ENCODE measurements around the gene SLC9B1. TPM values are rescaled to one million over a fixed set of nuclear protein-coding genes. Genes with fewer than 3 reads are reported as not detected.
"Not testable (repeated sequence)": the region's sequence is repeated elsewhere in the genome, so short reads cannot be mapped to it uniquely, and the experiment has no call there.

SLC9B1 gene
- total RNA-seq, 2 experiments from 2014 or later, result 1.9 to 2.4 TPM

DNA sequence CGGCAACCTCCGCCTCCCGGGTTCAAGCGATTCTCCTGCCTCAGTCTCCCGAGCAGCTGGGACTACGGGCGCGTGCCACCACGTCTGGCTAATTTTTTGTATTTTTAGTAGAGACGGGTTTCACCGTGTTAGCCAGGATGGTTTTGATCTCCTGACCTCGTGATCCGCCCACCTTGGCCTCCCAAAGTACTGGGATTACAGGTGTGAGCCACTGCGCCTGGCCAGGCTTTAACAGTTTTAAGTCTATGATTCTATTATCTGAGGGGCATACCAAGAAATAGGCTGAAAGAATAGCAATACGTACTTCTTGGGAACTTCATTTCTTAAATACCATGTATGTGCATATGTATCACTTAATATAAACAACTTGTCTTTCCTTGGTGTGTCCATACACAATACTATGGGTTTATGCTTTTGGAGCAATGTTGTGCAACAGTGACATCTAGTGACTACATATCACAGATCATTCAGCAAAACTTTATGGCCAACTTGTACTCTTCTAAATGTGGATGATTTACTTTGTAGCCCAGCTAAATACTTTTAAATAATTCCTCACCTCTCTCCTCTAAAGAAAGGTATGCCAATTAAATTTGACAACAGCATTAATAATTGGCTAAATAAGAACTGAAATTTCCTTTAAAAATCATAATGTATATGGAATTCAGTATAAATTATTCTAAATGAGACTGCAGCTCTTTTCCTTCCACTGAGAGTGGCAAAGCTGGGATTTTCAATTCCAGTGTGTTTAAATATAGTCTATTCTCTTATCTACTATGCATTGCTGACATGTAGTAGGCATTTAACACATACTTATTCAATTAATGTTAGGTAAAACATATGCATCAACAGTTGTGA is 10.4 kb downstream of the SLC9B1 start:
- ChIA-PET CTCF (interaction anchor here (0.7 to 2.7 kb wide), 22 partner anchors 8 to 663 kb away, joined by 3 to 15 read pairs (median 4); partner anchors contain the start of genes CISD2, MANBA and SLC9B1), POLR2A (no interaction called here)
- Mint-ChIP-seq H3K4me3 (no peak overlapping the region), H3K36me3 (no peaks in the 10 kb centered on the region), H3K27me3 (no peaks in the 10 kb centered on the region), H3K4me1 (ENCODE audit: low read depth) (no peaks in the 10 kb centered on the region), H3K9me3 (no peaks in the 10 kb centered on the region), H3K27ac (no peak overlapping the region)
- no peak for DNase-seq
- intact Hi-C loops (cut with micrococcal nuclease), result loop anchor here (1.0 to 2.0 kb wide), 7 partner anchors 90 to 664 kb away; partner anchors contain the start of genes BDH2 and SLC39A8

DNA sequence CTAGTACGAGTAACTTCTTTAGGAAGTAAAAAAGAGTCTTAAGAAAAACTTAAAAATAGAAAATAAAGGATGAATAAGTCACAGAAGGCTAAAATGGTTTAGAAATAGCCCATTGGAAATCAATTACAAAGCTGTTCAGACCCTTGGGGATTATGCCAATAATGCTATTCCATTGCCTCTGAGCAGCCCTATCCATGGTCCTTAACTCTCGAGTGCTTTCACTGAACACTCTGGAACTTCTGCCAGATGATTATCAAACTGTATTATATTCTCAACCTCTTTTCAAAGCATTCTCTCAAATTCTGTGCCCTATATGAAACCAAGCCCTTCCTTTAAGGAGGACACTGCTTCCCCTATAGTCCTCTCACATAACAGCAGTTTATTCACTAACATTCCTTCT is 17.0 kb downstream of the SLC9B1 start:
- H3K9me3 Mint-ChIP-seq, result peaks cover 2% of the 10 kb centered on the region
- intact Hi-C loops (cut with micrococcal nuclease), result no loop called here
- no peaks in the 10 kb centered on the region for H3K27me3 Mint-ChIP-seq
- H3K4me3 Mint-ChIP-seq, result no peak overlapping the region
- ChIA-PET POLR2A (no interaction called here), CTCF (no interaction called here)
- H3K4me1 Mint-ChIP-seq (ENCODE audit: low read depth), result no peaks in the 10 kb centered on the region
- H3K36me3 Mint-ChIP-seq, result peaks cover 10% of the 10 kb centered on the region
- no peak for DNase-seq
- H3K27ac Mint-ChIP-seq, result no peak overlapping the region

DNA sequence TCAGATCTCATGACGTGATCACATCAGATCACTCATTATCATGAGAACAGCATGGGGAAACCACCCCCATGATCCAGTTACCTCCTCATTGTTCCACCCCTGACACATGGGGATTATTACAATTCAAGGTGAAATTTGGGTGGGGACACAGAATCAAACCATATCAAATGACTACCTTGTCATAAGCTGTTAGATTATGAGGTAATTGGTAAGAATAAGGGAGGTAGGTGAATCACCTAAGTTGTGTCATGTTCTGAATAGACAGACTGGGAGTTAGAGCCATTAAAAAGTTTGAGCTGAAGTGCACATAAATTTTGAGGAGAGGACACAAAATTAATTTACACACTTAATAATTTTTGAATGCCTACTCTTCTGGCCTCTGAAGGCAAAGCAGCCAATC is 24.7 kb downstream of the SLC9B1 start:
- no peak overlapping the region for H3K4me3 Mint-ChIP-seq
- CTCF ChIA-PET, result no interaction called here
- H3K27me3 Mint-ChIP-seq, result no peaks in the 10 kb centered on the region
- peaks cover 6% of the 10 kb centered on the region for H3K36me3 Mint-ChIP-seq
- DNase-seq, result no peak
- H3K27ac Mint-ChIP-seq, result no peak overlapping the region
- POLR2A ChIA-PET, result no interaction called here
- intact Hi-C loops (cut with micrococcal nuclease), result no loop called here
- H3K4me1 Mint-ChIP-seq (ENCODE audit: low read depth), result no peaks in the 10 kb centered on the region
- peaks cover 18% of the 10 kb centered on the region for H3K9me3 Mint-ChIP-seq

DNA sequence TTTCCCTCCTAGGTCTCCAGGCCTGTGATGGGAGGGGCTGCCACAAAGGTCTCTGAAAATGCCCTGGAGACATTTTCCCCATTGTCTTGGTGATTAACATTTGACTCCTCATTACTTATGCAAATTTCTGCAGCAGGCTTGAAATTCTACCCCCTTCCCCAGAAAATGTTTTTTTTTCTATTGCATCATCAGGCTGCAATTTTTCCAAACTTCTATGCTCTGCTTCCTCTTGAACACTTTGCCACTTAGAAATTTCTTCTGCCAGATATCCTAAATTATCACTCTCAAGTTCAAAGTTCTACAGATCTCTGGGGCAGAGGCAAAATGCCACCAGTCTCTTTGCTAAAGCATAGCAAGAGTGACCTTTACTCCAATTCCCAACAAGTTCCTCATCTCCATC is 25.5 kb downstream of the SLC9B1 start:
- DNase-seq; H3K36me3 Mint-ChIP-seq; H3K4me3 Mint-ChIP-seq; POLR2A ChIA-PET; H3K27ac Mint-ChIP-seq; H3K4me1 Mint-ChIP-seq (ENCODE audit: low read depth); intact Hi-C loops (cut with micrococcal nuclease); CTCF ChIA-PET; H3K27me3 Mint-ChIP-seq: not testable (repeated sequence)
- H3K9me3 Mint-ChIP-seq, result peaks cover 18% of the 10 kb centered on the region

DNA sequence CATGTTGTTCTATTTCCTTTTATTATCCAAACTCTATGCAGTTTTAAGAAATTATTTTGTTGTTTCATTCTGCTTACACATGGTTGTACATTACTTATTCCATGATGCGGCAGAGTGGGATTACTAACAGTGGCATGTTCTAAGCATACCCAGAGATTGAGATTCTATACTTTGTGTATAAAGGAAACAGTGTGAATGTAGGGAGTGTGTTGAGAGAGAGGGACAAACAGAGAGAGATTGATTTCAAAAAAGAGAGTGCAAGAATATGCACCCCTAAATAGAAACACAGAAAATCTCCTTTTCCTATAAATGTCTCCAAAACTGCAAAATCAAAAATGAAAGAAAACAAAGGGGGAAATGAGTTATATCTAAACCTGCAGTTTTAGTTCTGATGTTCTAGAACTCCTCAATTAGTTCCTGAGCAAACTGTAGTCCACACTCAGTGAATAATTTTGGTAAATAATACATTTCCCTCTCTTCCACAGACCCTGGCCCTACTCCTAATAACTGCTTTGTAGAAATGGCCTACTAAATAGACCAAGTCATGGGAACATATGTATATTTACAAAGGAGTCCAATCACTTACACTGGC is 31.0 kb downstream of the SLC9B1 start:
- ChIA-PET CTCF (no interaction called here), POLR2A (no interaction called here)
- H3K4me3 Mint-ChIP-seq, result no peak overlapping the region

DNA sequence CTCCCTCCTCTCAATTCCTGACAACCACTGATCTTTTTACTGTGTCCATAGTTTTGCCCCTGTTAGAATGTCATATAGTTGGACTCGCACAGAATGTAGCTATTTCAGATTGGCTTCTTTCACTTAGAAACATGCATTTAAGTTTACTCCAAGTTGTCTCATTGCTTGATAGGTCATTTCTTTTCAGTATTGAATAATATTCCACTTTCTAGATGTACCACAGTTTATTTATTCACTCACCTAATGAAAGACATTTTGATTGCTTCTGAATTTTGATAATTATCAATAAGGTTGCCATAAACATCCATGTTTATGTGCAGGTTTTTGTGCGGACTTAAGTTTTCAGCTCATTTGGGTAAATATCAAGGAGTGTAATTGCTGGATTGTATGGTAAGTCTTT is 38.5 kb downstream of the SLC9B1 start:
- Mint-ChIP-seq H3K4me1 (ENCODE audit: low read depth) (no peaks in the 10 kb centered on the region), H3K27ac (no peak overlapping the region), H3K27me3 (no peaks in the 10 kb centered on the region), H3K4me3 (no peak overlapping the region), H3K36me3 (peaks cover 3% of the 10 kb centered on the region), H3K9me3 (peaks cover 15% of the 10 kb centered on the region)
- CTCF ChIA-PET, result no interaction called here
- POLR2A ChIA-PET, result no interaction called here
- DNase-seq, result no peak
- intact Hi-C loops (cut with micrococcal nuclease), result no loop called here

More for the DNA sequence above, 31.0 kb downstream of the SLC9B1 start:
- Mint-ChIP-seq H3K27ac (peak overlapping the region; percentile 70), H3K27me3 (no peaks in the 10 kb centered on the region), H3K36me3 (peaks cover 5% of the 10 kb centered on the region), H3K9me3 (peaks cover 7% of the 10 kb centered on the region), H3K4me1 (ENCODE audit: low read depth) (peaks cover 10% of the 10 kb centered on the region)
- intact Hi-C loops (cut with micrococcal nuclease), result loop anchor here (5.0 kb wide), 1 partner anchor 161 kb away; the partner anchor contains the start of gene UBE2D3
- DNase-seq, result no peak

DNA sequence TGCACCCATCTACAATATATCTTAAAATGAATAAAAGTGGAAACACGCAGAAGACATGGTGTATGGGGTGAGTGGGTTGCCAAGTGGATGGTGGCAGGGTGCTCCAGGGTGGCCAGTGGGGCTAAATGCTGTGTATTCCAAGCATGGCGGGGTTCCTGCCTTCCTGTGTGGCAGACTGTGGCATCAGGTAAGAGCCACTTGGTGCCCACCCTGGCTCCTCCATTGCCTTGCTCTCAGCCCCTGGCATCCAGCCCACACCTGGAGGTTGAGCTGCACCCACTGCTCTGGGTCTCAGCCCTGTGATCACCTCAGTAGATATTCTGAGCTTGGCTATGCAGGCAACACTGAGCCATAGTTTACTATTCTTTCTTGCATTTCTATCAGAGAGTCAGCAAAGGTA is 57.7 kb downstream of the SLC9B1 start:
- intact Hi-C loops (cut with micrococcal nuclease); DNase-seq; H3K4me1 Mint-ChIP-seq (ENCODE audit: low read depth); H3K27me3 Mint-ChIP-seq; H3K27ac Mint-ChIP-seq; CTCF ChIA-PET; H3K9me3 Mint-ChIP-seq; H3K36me3 Mint-ChIP-seq; POLR2A ChIA-PET; H3K4me3 Mint-ChIP-seq: not testable (repeated sequence)

DNA sequence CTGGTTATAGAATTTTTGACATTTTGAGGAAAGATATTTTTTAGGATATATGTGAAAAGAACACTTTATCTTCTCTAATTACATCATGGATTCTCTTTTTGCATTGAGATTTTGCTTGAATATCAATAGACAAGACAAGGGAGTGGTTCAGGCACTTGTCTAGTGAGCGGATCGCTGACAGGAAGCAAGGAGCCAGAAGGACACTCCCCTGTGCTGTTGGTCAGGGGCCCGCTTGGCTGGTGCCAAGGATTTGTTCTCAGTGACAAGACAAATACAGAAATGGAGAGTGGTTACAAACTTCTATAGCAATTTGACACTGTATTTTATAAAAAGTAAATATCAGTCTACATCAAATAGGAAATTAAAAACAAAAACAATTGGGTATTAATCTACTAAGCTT is 60.0 kb downstream of the SLC9B1 start:
- ChIA-PET CTCF (no interaction called here), POLR2A (no interaction called here)
- Mint-ChIP-seq H3K4me3 (no peak overlapping the region), H3K36me3 (peaks cover 6% of the 10 kb centered on the region), H3K27me3 (no peaks in the 10 kb centered on the region), H3K27ac (no peak overlapping the region), H3K4me1 (ENCODE audit: low read depth) (no peaks in the 10 kb centered on the region), H3K9me3 (peaks cover 5% of the 10 kb centered on the region)
- intact Hi-C loops (cut with micrococcal nuclease), result no loop called here
- no peak for DNase-seq

DNA sequence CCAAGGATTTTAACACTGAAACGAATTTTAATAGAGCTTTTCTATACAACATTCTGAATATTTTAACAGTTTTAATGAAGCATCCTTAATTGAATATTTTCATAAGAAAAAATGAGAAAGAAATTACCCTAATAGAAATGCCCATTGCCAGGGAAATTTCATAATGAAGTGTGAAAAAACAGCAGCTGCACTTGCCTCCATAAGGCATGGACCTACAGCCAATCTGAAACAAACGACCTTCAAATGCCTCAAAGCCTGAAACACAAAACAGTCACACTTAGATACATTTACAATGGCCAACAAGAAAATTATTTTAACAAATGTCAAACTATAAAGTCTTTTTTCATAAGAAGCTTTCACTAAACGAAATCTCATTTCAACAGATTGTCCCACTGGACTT is 74.4 kb downstream of the SLC9B1 start:
- POLR2A ChIA-PET, result no interaction called here
- no peak overlapping the region for H3K27ac Mint-ChIP-seq
- no peak overlapping the region for H3K4me3 Mint-ChIP-seq
- no peak for DNase-seq
- H3K4me1 Mint-ChIP-seq (ENCODE audit: low read depth), result no peaks in the 10 kb centered on the region
- intact Hi-C loops (cut with micrococcal nuclease), result no loop called here
- no peaks in the 10 kb centered on the region for H3K27me3 Mint-ChIP-seq
- peaks cover 1% of the 10 kb centered on the region for H3K36me3 Mint-ChIP-seq
- CTCF ChIA-PET, result no interaction called here
- H3K9me3 Mint-ChIP-seq, result peaks cover 2% of the 10 kb centered on the region

DNA sequence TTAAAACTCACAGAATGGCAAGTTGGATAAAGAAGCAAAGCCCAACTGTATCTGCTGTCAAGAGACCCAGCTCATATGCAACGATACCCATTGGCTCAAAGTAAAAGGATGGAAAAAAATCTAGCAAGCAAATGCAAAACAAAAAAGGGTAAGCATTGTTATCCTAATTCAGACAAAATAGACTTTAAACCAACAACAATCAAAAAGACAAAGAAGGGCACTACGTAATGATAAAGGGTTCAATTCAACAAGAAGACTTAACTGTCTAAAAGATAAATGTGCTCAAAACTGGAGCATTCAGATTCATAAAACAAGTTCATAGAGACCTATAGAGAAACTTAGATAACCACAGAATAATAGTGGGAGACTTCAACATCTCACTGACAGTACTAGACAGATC is 81.4 kb downstream of the SLC9B1 start:
- DNase-seq; H3K36me3 Mint-ChIP-seq; H3K27ac Mint-ChIP-seq; H3K27me3 Mint-ChIP-seq; H3K4me1 Mint-ChIP-seq (ENCODE audit: low read depth); CTCF ChIA-PET; H3K4me3 Mint-ChIP-seq; H3K9me3 Mint-ChIP-seq; intact Hi-C loops (cut with micrococcal nuclease); POLR2A ChIA-PET: not testable (repeated sequence)

DNA sequence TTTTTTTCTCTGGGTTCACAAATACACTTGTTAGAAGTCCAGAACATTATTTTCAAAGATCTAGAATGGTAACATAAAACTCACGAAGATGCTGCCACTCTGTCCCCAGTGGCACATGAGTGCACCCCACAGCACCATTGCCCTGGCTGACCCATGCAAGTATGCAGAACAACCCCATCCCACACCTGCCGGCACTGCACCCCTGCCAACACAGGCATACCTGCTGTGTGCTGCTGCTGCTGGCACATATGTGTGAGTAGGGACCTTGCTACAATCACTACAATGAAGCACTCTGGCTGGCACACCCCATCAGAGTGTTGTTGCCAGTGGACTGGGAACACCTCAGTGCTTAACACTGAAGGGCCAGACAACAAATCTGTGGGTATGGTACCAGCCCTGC is 83.8 kb downstream of the SLC9B1 start:
- Mint-ChIP-seq H3K4me1 (ENCODE audit: low read depth) (no peaks in the 10 kb centered on the region), H3K27me3 (no peaks in the 10 kb centered on the region), H3K9me3 (peaks cover 1% of the 10 kb centered on the region), H3K4me3 (no peak overlapping the region), H3K36me3 (no peaks in the 10 kb centered on the region), H3K27ac (no peak overlapping the region)
- POLR2A ChIA-PET, result no interaction called here
- DNase-seq, result no peak
- intact Hi-C loops (cut with micrococcal nuclease), result no loop called here
- CTCF ChIA-PET, result no interaction called here

DNA sequence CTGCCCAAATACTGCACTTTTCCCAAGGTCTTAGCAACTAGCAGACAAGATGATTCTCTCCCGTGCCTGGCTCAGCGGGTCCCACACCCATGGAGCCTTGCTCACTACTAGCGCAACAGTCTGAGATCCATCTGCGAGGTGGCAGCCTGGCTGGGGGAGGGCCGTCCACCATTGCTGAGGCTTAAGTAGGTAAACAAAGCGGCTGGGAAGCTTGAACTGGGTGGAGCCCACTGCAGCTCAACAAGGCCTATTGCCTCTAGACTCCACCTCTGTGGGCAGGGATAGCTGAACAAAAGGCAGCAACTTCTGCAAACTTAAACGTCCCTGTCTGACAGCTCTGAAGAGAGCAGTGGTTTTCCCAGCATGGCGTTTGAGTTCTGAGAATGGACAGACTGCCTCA is 99.8 kb downstream of the SLC9B1 start:
- CTCF ChIA-PET; H3K4me1 Mint-ChIP-seq (ENCODE audit: low read depth); intact Hi-C loops (cut with micrococcal nuclease); POLR2A ChIA-PET; H3K4me3 Mint-ChIP-seq; H3K27me3 Mint-ChIP-seq; DNase-seq; H3K27ac Mint-ChIP-seq: not testable (repeated sequence)
- peaks cover 42% of the 10 kb centered on the region for H3K36me3 Mint-ChIP-seq
- peaks cover 32% of the 10 kb centered on the region for H3K9me3 Mint-ChIP-seq

DNA sequence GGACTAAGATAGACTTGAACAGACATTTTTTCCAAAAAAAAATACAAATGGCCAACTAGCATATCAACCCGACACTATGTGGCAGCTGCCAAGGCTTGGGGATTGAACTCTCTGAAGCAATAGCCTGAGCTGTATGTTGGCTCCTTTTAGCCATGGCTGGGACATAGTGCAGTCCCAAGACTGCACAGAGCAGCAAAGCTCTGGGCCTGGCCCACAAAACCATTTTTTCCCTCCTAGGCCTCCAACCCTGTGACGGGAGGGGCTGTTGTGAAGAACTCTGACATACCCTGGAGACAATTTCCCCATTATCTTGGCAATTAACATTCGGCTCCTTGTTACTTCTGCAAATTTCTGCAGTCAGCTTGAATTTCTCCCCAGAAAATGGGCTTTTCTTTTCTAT is 100.6 kb downstream of the SLC9B1 start:
- Mint-ChIP-seq H3K4me3 (no peak overlapping the region), H3K27ac (no peak overlapping the region), H3K36me3 (peaks cover 48% of the 10 kb centered on the region), H3K27me3 (no peaks in the 10 kb centered on the region), H3K9me3 (peaks cover 38% of the 10 kb centered on the region), H3K4me1 (ENCODE audit: low read depth) (no peaks in the 10 kb centered on the region)
- POLR2A ChIA-PET, result no interaction called here
- no peak for DNase-seq
- CTCF ChIA-PET, result no interaction called here
- intact Hi-C loops (cut with micrococcal nuclease), result no loop called here
